Activated CD8-positive, alpha-beta T cell treated with anti-CD3 and anti-CD28 coated beads, Interleukin-2, amount 10 ng/mL, durations not matched to agents 7 days and 5 days (primary cell): ENCODE data around the gene BSCL2. TPM values are rescaled to one million over a fixed set of nuclear protein-coding genes. Genes with fewer than 3 reads are reported as not detected.

Experiments used
- ATAC-seq: fragments of 150-1000 bp; cut with Tn5 transposase; one replicate; pipeline ENCODE4 v1.10.0; 2021; ENCODE audit warnings: moderate library complexity
- CTCF ChIA-PET: fragments of 350-600 bp; sonication (Branson Sonifier 250); formaldehyde crosslinking; loops from one replicate; lab custom pipeline; 2021; ENCODE audit warnings: antibody characterized with exemption; lab: Charles Lee
- POLR2A ChIA-PET: fragments of 350-600 bp; sonication (Branson Sonifier 250); formaldehyde crosslinking; loops from one replicate; lab custom pipeline; 2021; ENCODE audit warnings: antibody characterized with exemption; lab: Charles Lee
- DNase-seq: peaks from one replicate; pipeline ENCODE4 v3.0.0-alpha.2; 2020
- H3K27ac Mint-ChIP-seq: one replicate; pipeline ENCODE4 v1.8.0; 2021; ENCODE audit warnings: mild to moderate bottlenecking, mixed read lengths
- H3K27me3 Mint-ChIP-seq: one replicate; pipeline ENCODE4 v1.8.0; 2021; ENCODE audit warnings: low read depth, mixed read lengths
- H3K36me3 Mint-ChIP-seq: one replicate; pipeline ENCODE4 v1.8.0; 2021; ENCODE audit warnings: low read depth, mixed read lengths
- H3K4me1 Mint-ChIP-seq: one replicate; pipeline ENCODE4 v1.8.0; 2021; ENCODE audit warnings: low read depth, mixed read lengths
- H3K4me3 Mint-ChIP-seq: one replicate; pipeline ENCODE4 v1.8.0; 2021; ENCODE audit warnings: mild to moderate bottlenecking, mixed read lengths
- H3K9me3 Mint-ChIP-seq: one replicate; pipeline ENCODE4 v1.8.0; 2022; ENCODE audit warnings: mixed read lengths; ENCODE audit not compliant: insufficient read depth
- total RNA-seq, 2 experiments: library from RNA; stranded (reverse); gene quantifications; one replicate each; pipeline ENCODE4 v1.2.3, GENCODE V29; 2021

Gene BSCL2
- total RNA-seq, 2 experiments from 2014 or later = 30.3 to 39.9 TPM

DNA sequence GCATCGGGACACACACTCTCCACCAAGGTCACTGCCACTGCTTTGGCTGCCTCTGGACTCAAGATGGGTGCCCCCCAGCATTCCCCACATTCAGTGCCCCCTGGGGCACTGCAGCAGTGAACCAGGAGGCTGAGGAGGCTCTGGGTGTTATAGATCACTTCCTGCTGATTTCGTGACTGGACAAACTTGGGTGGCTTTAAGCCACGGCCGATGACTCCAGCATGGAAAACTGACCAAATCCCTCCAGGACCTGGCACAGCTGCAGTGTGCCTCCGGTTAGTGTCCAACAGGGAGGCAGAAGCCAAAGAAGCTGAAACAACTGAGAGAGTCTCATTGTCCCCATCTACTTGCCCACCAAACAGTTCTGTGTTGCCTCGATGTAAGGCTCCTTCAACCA is 59.6 kb downstream of the BSCL2 start:
- H3K4me3 Mint-ChIP-seq = no peak overlapping the region
- peaks cover 46% of the 10 kb centered on the region for H3K36me3 Mint-ChIP-seq
- peak overlapping the region; percentile 43 for H3K27ac Mint-ChIP-seq
- ChIA-PET CTCF (no interaction called here), POLR2A (interaction anchor here (0.7 to 8.9 kb wide), 7 partner anchors 9 to 74 kb away, joined by 3 to 76 read pairs (median 9); partner anchors contain the start of genes C11orf98, CSKMT, LBHD1 and TUT1)
- no peaks in the 10 kb centered on the region for H3K9me3 Mint-ChIP-seq
- no peaks in the 10 kb centered on the region for H3K27me3 Mint-ChIP-seq
- DNase-seq (no peak), ATAC-seq (no peak)
- H3K4me1 Mint-ChIP-seq = peaks cover 34% of the 10 kb centered on the region

GRCh38 chr11:62646825-62647608 is 60.2 kb downstream of the BSCL2 start:
- DNase-seq = no peak
- peak overlapping the region; percentile 99 for H3K4me3 Mint-ChIP-seq
- H3K9me3 Mint-ChIP-seq = no peaks in the 10 kb centered on the region
- peak; percentile 2 for ATAC-seq
- ChIA-PET CTCF (interaction anchor here (1.6 kb wide), 1 partner anchor 55 kb away, joined by 10 read pairs; the partner anchor contains the start of gene TUT1), POLR2A (interaction anchor here (1.0 to 8.9 kb wide), 9 partner anchors 10 to 194 kb away, joined by 3 to 76 read pairs (median 6); partner anchors contain the start of genes B3GAT3, C11orf98, CSKMT and HNRNPUL2)
- peak overlapping the region; percentile 96 for H3K27ac Mint-ChIP-seq
- peaks cover 30% of the 10 kb centered on the region for H3K4me1 Mint-ChIP-seq
- H3K27me3 Mint-ChIP-seq = no peaks in the 10 kb centered on the region
- H3K36me3 Mint-ChIP-seq = peaks cover 44% of the 10 kb centered on the region

GRCh38 chr11:62645946-62646824 is 61.0 kb downstream of the BSCL2 start, which contains the start of gene GANAB:
TSS of gene GANAB (minus strand) at chr11:62646613. CDS start at chr11:62646599, 14 bp downstream.
- Mint-ChIP-seq H3K27ac (peak within 1 kb of the TSS; percentile 96), H3K9me3 (no peaks in the 10 kb centered on the region), H3K27me3 (no peaks in the 10 kb centered on the region), H3K4me3 (peak within 1 kb of the TSS; percentile 99), H3K4me1 (peaks cover 32% of the 10 kb centered on the region), H3K36me3 (peaks cover 46% of the 10 kb centered on the region)
- ChIA-PET CTCF (interaction anchor here (0.7 to 1.6 kb wide), 3 partner anchors 54 to 251 kb away, joined by 3 to 10 read pairs (median 3); partner anchors contain the start of gene TUT1), POLR2A (interaction anchor here (0.7 to 8.9 kb wide), 12 partner anchors 11 to 195 kb away, joined by 3 to 76 read pairs (median 5); partner anchors contain the start of genes B3GAT3, C11orf98, CSKMT and HNRNPUL2)
- DNase-seq (peak; percentile 100), ATAC-seq (peak; percentile 98)

DNA sequence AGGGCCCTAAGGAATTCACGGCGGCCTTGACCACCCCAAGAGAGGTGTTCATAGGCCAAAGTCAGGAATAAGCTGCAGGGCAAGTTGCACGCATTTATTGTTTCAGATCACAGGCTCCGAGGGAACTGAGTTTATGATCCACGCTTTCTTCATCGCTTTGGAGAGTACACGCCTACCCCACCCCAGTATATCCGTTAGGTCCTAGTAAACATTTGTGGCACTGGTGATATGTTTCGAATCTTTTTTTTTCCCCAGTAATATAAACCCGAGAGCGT is 61.6 kb downstream of the BSCL2 start:
- CTCF ChIA-PET = interaction anchor here (0.7 to 1.6 kb wide), 3 partner anchors 54 to 250 kb away, joined by 3 to 10 read pairs (median 3); partner anchors contain the start of gene TUT1
- peak; percentile 1 for ATAC-seq

DNA sequence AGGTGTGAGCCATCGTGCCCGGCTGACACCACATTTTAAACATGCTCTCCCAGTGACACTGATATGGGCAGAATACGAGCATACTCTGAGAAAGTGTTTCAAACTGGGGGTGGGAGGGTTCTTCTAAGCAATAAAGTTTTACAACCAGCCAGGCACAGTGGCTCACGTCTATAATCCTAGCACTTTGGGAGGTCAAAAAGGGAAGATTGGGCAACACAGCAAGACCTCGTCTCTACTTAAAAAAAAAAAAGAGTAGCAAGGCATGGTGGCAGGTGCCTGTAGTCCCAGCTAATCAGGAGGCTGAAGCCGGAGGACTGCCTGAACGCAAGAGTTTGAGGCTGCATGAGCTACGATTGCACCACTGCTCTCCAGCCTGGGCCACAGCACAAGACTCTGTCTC is 63.0 kb downstream of the BSCL2 start:
- ChIA-PET POLR2A (interaction anchor here (0.6 to 8.9 kb wide), 7 partner anchors 10 to 89 kb away, joined by 3 to 76 read pairs (median 4); partner anchors contain the start of genes C11orf98, CSKMT and TUT1), CTCF (interaction anchor here (0.6 to 1.2 kb wide), 4 partner anchors 9 to 188 kb away, joined by 3 to 4 read pairs (median 3); partner anchors contain the start of genes INTS5 and STX5)
- H3K27me3 Mint-ChIP-seq = no peaks in the 10 kb centered on the region
- peak overlapping the region; percentile 34 for H3K27ac Mint-ChIP-seq
- ATAC-seq (no peak), DNase-seq (no peak)
- H3K36me3 Mint-ChIP-seq = peaks cover 52% of the 10 kb centered on the region
- peaks cover 44% of the 10 kb centered on the region for H3K4me1 Mint-ChIP-seq
- H3K9me3 Mint-ChIP-seq = no peaks in the 10 kb centered on the region
- peak overlapping the region; percentile 45 for H3K4me3 Mint-ChIP-seq

More for the DNA sequence above, 61.6 kb downstream of the BSCL2 start:
- no peaks in the 10 kb centered on the region for H3K9me3 Mint-ChIP-seq
- no peak for DNase-seq
- H3K27ac Mint-ChIP-seq = peak overlapping the region; percentile 96
- H3K27me3 Mint-ChIP-seq = no peaks in the 10 kb centered on the region
- POLR2A ChIA-PET = interaction anchor here (0.7 to 8.9 kb wide), 10 partner anchors 11 to 196 kb away, joined by 3 to 76 read pairs (median 6); partner anchors contain the start of genes B3GAT3, C11orf98, CSKMT and TMEM223
- H3K4me3 Mint-ChIP-seq = peak overlapping the region; percentile 99
- peaks cover 49% of the 10 kb centered on the region for H3K36me3 Mint-ChIP-seq
- H3K4me1 Mint-ChIP-seq = peaks cover 36% of the 10 kb centered on the region

Other genes starting within 250 kb of the BSCL2 start
- gene AHNAK, start 160.6 kb downstream of the BSCL2 start, total RNA-seq = 100 to 1,000 TPM; 123 to 129 TPM
- 1,000 to 10,000 TPM; 1,058 to 1,098 TPM for gene EEF1G, start 133.5 kb downstream of the BSCL2 start, total RNA-seq
- gene TUT1, start 115.9 kb downstream of the BSCL2 start, total RNA-seq = 10 to 100 TPM; 22.2 to 25.0 TPM
- gene MTA2, start 105.6 kb downstream of the BSCL2 start, total RNA-seq = 100 to 1,000 TPM; 249 to 273 TPM
- 100 to 1,000 TPM; 120 to 144 TPM for gene EML3, start 94.6 kb downstream of the BSCL2 start, total RNA-seq
- 1 to 10 TPM; 1.3 to 2.0 TPM for gene ROM1, start 94.2 kb downstream of the BSCL2 start, total RNA-seq
- 10 to 100 TPM; 63.0 to 64.8 TPM for gene B3GAT3, start 85.4 kb downstream of the BSCL2 start, total RNA-seq
- 100 to 1,000 TPM; 297 to 310 TPM for gene GANAB, start 60.8 kb downstream of the BSCL2 start, total RNA-seq
- gene INTS5, start 54.1 kb downstream of the BSCL2 start, total RNA-seq = 10 to 100 TPM; 28.9 to 29.2 TPM
- gene C11orf98, start 42.2 kb downstream of the BSCL2 start, total RNA-seq = 100 to 1,000 TPM; 131 to 133 TPM
- 10 to 100 TPM; 21.9 to 22.8 TPM for gene CSKMT, start 42.1 kb downstream of the BSCL2 start, total RNA-seq
- 1 to 10 TPM; 7.5 TPM for gene UQCC3, start 35.8 kb downstream of the BSCL2 start, total RNA-seq
- gene LBHD1, start 35.2 kb downstream of the BSCL2 start, total RNA-seq = 10 to 100 TPM; 22.3 to 25.0 TPM
- gene UBXN1, start 28.4 kb downstream of the BSCL2 start, total RNA-seq = 100 to 1,000 TPM; 107 to 118 TPM
- gene LRRN4CL, start 17.9 kb downstream of the BSCL2 start, total RNA-seq = under 1 TPM; 0.21 to 0.34 TPM
- not detected for gene GNG3, start 252 bp upstream of the BSCL2 start, total RNA-seq
- 10 to 100 TPM; 65.4 to 67.0 TPM for gene HNRNPUL2, start 20.0 kb upstream of the BSCL2 start, total RNA-seq
- 10 to 100 TPM; 44.3 to 46.1 TPM for gene TTC9C, start 21.1 kb upstream of the BSCL2 start, total RNA-seq
- 10 to 100 TPM; 12.4 to 12.8 TPM for gene ZBTB3, start 46.7 kb upstream of the BSCL2 start, total RNA-seq
- 10 to 100 TPM; 89.7 to 96.6 TPM for gene POLR2G, start 54.2 kb upstream of the BSCL2 start, total RNA-seq
- 10 to 100 TPM; 21.8 to 23.7 TPM for gene TAF6L, start 64.0 kb upstream of the BSCL2 start, total RNA-seq
- 10 to 100 TPM; 37.3 to 40.8 TPM for gene TMEM179B, start 80.0 kb upstream of the BSCL2 start, total RNA-seq
- gene TMEM223, start 84.6 kb upstream of the BSCL2 start, total RNA-seq = 10 to 100 TPM; 20.1 to 20.3 TPM
- gene NXF1, start 98.0 kb upstream of the BSCL2 start, total RNA-seq = 100 to 1,000 TPM; 110 to 111 TPM
- 10 to 100 TPM; 30.4 to 32.7 TPM for gene STX5, start 124.6 kb upstream of the BSCL2 start, total RNA-seq
- not detected for gene TEX54, start 125.4 kb upstream of the BSCL2 start, total RNA-seq
- gene WDR74, start 132.2 kb upstream of the BSCL2 start, total RNA-seq = 10 to 100 TPM; 66.0 to 66.9 TPM
- 100 to 1,000 TPM; 190 to 202 TPM for gene SLC3A2, start 173.5 kb upstream of the BSCL2 start, total RNA-seq
- gene CHRM1, start 213.9 kb upstream of the BSCL2 start, total RNA-seq = not detected